Cerebellar nuclear complex (tissue), 1 donor: ENCODE data around the gene CMPK1.

Experiments
- DNase-seq, 2 experiments: peaks; one replicate each; lab custom pipeline; 2025; lab: John Stamatoyannopoulos, UW

Gene CMPK1

GRCh38 chr1:47396671-47397196, 63.1 kb downstream of the CMPK1 start:
- DNase-seq: no peak

GRCh38 chr1:47399138-47399845, 65.7 kb downstream of the CMPK1 start:
- no peak for DNase-seq

- no peak for DNase-seq
Measured at GRCh38 chr1:47399846-47400155, 66.2 kb downstream of the CMPK1 start.

- no peak for DNase-seq
Measured at GRCh38 chr1:47401761-47402160, 68.2 kb downstream of the CMPK1 start.

- DNase-seq: no peak
Measured at GRCh38 chr1:47402591-47402990, 69.0 kb downstream of the CMPK1 start.

GRCh38 chr1:47403321-47403910, 69.8 kb downstream of the CMPK1 start:
- no peak for DNase-seq

- no peak for DNase-seq
Measured at GRCh38 chr1:47405697-47406096, 72.1 kb downstream of the CMPK1 start.

- DNase-seq: no peak
Measured at GRCh38 chr1:47406966-47407365, 73.4 kb downstream of the CMPK1 start.

GRCh38 chr1:47407481-47407880, 73.9 kb downstream of the CMPK1 start:
- no peak for DNase-seq

- DNase-seq: no peak
Measured at GRCh38 chr1:47409311-47410067, 75.9 kb downstream of the CMPK1 start.

- no peak for DNase-seq
Measured at GRCh38 chr1:47410068-47410455, 76.5 kb downstream of the CMPK1 start.

GRCh38 chr1:47411436-47411835, 77.8 kb downstream of the CMPK1 start:
- DNase-seq: no peak

GRCh38 chr1:47412437-47412836, 78.8 kb downstream of the CMPK1 start:
- DNase-seq: no peak

GRCh38 chr1:47415728-47416318, 82.2 kb downstream of the CMPK1 start, which contains the start of gene FOXE3:
Gene FOXE3, plus strand, starts transcription at chr1:47416285. Its CDS starts 31 bp downstream, at chr1:47416316.
- DNase-seq: no peak

- DNase-seq: no peak
Measured at GRCh38 chr1:47416319-47417169, 83.0 kb downstream of the CMPK1 start.

- no peak for DNase-seq
Measured at GRCh38 chr1:47417170-47418044, 83.8 kb downstream of the CMPK1 start.

GRCh38 chr1:47418122-47418521, 84.5 kb downstream of the CMPK1 start:
- DNase-seq: no peak

- no peak for DNase-seq
Measured at GRCh38 chr1:47418681-47419325, 85.2 kb downstream of the CMPK1 start.

GRCh38 chr1:47420547-47420946, 87.0 kb downstream of the CMPK1 start:
- DNase-seq: no peak

GRCh38 chr1:47423872-47424271, 90.3 kb downstream of the CMPK1 start:
- DNase-seq: no peak
